Activated naive CD4-positive, alpha-beta T cell treated with anti-CD3 and anti-CD28 coated beads, Interleukin-2, amount 50 U/mL, for 24 hours (primary cell): ENCODE data around the gene IQGAP3.
"Not testable (repeated sequence)": the region's sequence is repeated elsewhere in the genome, so short reads cannot be mapped to it uniquely, and the experiment has no call there.

Experiments
- H3K27ac Mint-ChIP-seq: one replicate; pipeline ENCODE4 v1.8.0; 2021; ENCODE audit warnings: mild to moderate bottlenecking, mixed read lengths
- H3K27me3 Mint-ChIP-seq: one replicate; pipeline ENCODE4 v1.8.0; 2021; ENCODE audit warnings: mixed read lengths
- H3K36me3 Mint-ChIP-seq: one replicate; pipeline ENCODE4 v1.8.0; 2021; ENCODE audit warnings: mixed read lengths
- H3K4me1 Mint-ChIP-seq: one replicate; pipeline ENCODE4 v1.8.0; 2021; ENCODE audit warnings: mixed read lengths
- H3K4me3 Mint-ChIP-seq: one replicate; pipeline ENCODE4 v1.8.0; 2021; ENCODE audit warnings: mild to moderate bottlenecking, mixed read lengths
- H3K9me3 Mint-ChIP-seq: one replicate; pipeline ENCODE4 v1.8.0; 2021; ENCODE audit warnings: mixed read lengths

The IQGAP3 gene

GRCh38 chr1:156559797-156560385, 12.5 kb downstream of the IQGAP3 start:
- Mint-ChIP-seq H3K36me3 (no peaks in the 10 kb centered on the region), H3K27ac (no peak overlapping the region), H3K27me3 (no peaks in the 10 kb centered on the region), H3K9me3 (no peaks in the 10 kb centered on the region), H3K4me3 (no peak overlapping the region), H3K4me1 (no peaks in the 10 kb centered on the region)

DNA sequence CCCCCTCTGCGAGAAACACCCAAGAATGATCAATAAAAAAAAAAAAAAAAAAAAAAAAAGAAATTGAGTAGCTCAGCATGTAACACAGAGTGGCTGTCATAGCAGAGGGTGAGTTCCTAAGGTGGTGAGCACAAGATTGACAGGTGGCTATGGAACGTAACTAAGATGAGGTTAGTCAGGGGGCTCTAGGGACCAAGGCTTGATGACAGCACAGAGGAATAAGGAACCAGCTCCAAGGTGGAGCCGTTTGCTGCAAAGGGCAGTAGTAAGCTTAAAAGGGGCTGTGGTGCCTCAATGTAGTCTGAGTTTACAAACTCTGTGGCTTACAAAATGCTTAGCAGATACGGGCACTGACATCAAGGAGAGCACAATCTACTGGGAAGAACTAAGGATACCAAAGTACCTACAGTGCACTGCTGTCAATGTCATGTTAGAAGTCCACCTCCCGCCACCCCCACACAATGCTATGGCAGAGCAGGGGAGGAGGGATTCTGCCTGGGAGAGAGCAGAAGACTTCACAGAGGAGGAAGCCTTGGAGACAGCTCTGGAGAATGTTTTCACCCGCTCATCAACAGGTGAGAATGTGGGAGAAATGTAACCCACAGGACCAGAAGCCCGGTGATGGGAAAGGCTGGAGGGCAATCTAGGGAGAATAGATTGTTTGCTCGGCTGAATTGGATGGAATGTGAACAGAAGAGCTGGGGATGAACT, 13.1 kb downstream of the IQGAP3 start:
- H3K36me3 Mint-ChIP-seq, result no peaks in the 10 kb centered on the region
- H3K4me1 Mint-ChIP-seq, result no peaks in the 10 kb centered on the region
- no peak overlapping the region for H3K4me3 Mint-ChIP-seq
- no peak overlapping the region for H3K27ac Mint-ChIP-seq
- H3K9me3 Mint-ChIP-seq, result no peaks in the 10 kb centered on the region
- H3K27me3 Mint-ChIP-seq, result no peaks in the 10 kb centered on the region

- Mint-ChIP-seq H3K9me3 (no peaks in the 10 kb centered on the region), H3K4me1 (no peaks in the 10 kb centered on the region), H3K27me3 (no peaks in the 10 kb centered on the region), H3K36me3 (no peaks in the 10 kb centered on the region), H3K4me3 (no peak overlapping the region), H3K27ac (no peak overlapping the region)
Measured at GRCh38 chr1:156556354-156556753, 16.0 kb downstream of the IQGAP3 start.

DNA sequence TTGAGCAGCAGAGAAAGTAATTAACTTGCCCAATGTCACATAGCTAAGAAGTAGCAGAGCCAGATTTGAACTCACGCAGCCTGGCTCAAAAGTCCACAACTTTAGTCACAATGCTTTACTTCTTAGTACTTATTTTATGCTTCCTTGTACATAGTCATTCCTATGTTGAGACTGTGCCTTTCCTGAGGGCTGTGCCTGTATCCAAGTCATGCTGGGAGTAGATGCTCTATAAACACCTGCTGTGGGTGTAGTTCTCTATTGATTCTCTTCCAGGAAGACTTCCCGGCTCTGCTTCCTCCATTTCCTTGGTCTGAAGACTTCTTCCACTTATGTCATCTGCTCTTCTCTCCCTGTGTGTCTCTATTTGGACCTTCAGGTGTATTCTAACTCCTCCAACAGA, 16.6 kb downstream of the IQGAP3 start:
- Mint-ChIP-seq H3K36me3 (no peaks in the 10 kb centered on the region), H3K27me3 (no peaks in the 10 kb centered on the region), H3K27ac (no peak overlapping the region), H3K4me3 (no peak overlapping the region), H3K4me1 (no peaks in the 10 kb centered on the region), H3K9me3 (no peaks in the 10 kb centered on the region)

DNA sequence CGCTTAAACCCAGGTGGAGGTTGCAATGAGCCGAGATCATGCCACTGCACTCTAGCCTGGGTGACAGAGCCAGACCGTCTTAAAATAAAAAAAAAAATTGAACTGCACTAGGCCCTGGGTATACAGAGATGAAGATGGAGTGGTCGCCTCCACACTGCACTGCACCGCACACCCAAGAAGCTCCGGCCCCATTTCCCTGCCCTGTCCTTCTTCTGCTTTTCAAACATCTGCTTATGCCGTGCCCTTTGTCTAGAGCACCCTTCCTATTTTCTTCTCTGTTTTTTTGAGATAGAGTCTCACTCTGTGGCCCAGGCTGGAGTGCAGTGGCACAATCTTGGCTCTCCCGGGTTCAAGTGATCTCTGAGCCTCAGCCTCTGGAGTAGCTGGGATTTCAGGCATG, 17.4 kb downstream of the IQGAP3 start:
- no peaks in the 10 kb centered on the region for H3K4me1 Mint-ChIP-seq
- H3K27me3 Mint-ChIP-seq, result no peaks in the 10 kb centered on the region
- no peaks in the 10 kb centered on the region for H3K36me3 Mint-ChIP-seq
- H3K27ac Mint-ChIP-seq, result no peak overlapping the region
- no peaks in the 10 kb centered on the region for H3K9me3 Mint-ChIP-seq
- no peak overlapping the region for H3K4me3 Mint-ChIP-seq

- no peaks in the 10 kb centered on the region for H3K9me3 Mint-ChIP-seq
- H3K27ac Mint-ChIP-seq, result no peak overlapping the region
- no peak overlapping the region for H3K4me3 Mint-ChIP-seq
- no peaks in the 10 kb centered on the region for H3K36me3 Mint-ChIP-seq
- no peaks in the 10 kb centered on the region for H3K27me3 Mint-ChIP-seq
- H3K4me1 Mint-ChIP-seq, result no peaks in the 10 kb centered on the region
Measured at GRCh38 chr1:156553860-156554485, 18.4 kb downstream of the IQGAP3 start.

DNA sequence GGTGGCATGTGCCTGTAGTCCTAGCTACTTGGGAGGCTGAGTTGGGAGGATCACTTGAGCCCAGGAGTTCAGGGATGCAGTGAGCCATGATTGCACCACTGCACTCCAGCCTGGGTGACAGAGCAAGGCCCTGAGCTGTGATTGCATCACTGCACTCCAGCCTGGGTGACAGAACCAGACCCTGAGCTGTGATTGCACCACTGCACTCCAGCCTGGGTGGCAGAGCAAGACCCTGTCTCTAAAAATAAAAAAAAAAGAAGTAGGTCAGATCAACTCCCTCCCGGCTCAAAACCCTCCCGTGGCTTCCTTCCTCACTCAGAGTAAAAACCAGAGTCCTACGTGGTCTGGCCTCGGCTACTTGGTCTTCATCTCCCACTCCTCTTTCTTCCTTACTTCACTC, 19.4 kb downstream of the IQGAP3 start:
- not testable (repeated sequence) for H3K27ac Mint-ChIP-seq, H3K4me3 Mint-ChIP-seq, H3K36me3 Mint-ChIP-seq, H3K4me1 Mint-ChIP-seq, H3K9me3 Mint-ChIP-seq, H3K27me3 Mint-ChIP-seq

- no peak overlapping the region for H3K4me3 Mint-ChIP-seq
- H3K36me3 Mint-ChIP-seq, result no peaks in the 10 kb centered on the region
- no peaks in the 10 kb centered on the region for H3K9me3 Mint-ChIP-seq
- no peaks in the 10 kb centered on the region for H3K27me3 Mint-ChIP-seq
- no peak overlapping the region for H3K27ac Mint-ChIP-seq
- no peaks in the 10 kb centered on the region for H3K4me1 Mint-ChIP-seq
Measured at GRCh38 chr1:156552518-156552917, 19.8 kb downstream of the IQGAP3 start.

DNA sequence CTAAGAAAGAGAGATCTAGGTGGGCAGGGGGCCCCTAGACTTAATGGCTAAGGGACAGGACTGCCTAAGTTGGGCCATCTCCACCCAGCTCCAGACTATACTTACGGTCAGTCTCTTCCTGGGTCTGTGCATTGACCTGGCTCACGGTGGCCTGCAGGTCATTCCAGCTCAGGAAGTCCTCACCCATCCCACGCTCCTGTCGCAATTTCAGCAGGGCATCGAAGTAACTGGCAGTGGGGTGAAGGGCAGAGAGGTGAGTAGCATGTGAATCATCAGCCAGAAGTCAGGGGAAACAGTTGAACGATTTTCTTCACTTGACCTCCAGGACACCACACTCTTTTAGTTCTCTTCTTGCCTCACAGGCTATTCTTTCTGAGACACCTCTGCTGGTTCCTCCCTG, 20.5 kb downstream of the IQGAP3 start:
- Mint-ChIP-seq H3K27me3 (no peaks in the 10 kb centered on the region), H3K27ac (no peak overlapping the region), H3K9me3 (no peaks in the 10 kb centered on the region), H3K36me3 (no peaks in the 10 kb centered on the region), H3K4me1 (no peaks in the 10 kb centered on the region), H3K4me3 (no peak overlapping the region)

- H3K9me3 Mint-ChIP-seq, result no peaks in the 10 kb centered on the region
- H3K36me3 Mint-ChIP-seq, result no peaks in the 10 kb centered on the region
- H3K4me3 Mint-ChIP-seq, result no peak overlapping the region
- H3K27me3 Mint-ChIP-seq, result no peaks in the 10 kb centered on the region
- no peak overlapping the region for H3K27ac Mint-ChIP-seq
- H3K4me1 Mint-ChIP-seq, result no peaks in the 10 kb centered on the region
Measured at GRCh38 chr1:156551066-156551643, 21.2 kb downstream of the IQGAP3 start.

GRCh38 chr1:156550346-156550745, 22.0 kb downstream of the IQGAP3 start:
- Mint-ChIP-seq H3K27me3 (no peaks in the 10 kb centered on the region), H3K27ac (no peak overlapping the region), H3K4me3 (no peak overlapping the region), H3K9me3 (no peaks in the 10 kb centered on the region), H3K4me1 (no peaks in the 10 kb centered on the region), H3K36me3 (no peaks in the 10 kb centered on the region)

- H3K4me3 Mint-ChIP-seq, result no peak overlapping the region
- H3K9me3 Mint-ChIP-seq, result no peaks in the 10 kb centered on the region
- no peaks in the 10 kb centered on the region for H3K4me1 Mint-ChIP-seq
- H3K27me3 Mint-ChIP-seq, result no peaks in the 10 kb centered on the region
- no peak overlapping the region for H3K27ac Mint-ChIP-seq
- H3K36me3 Mint-ChIP-seq, result no peaks in the 10 kb centered on the region
Measured at GRCh38 chr1:156549831-156550230, 22.5 kb downstream of the IQGAP3 start.

DNA sequence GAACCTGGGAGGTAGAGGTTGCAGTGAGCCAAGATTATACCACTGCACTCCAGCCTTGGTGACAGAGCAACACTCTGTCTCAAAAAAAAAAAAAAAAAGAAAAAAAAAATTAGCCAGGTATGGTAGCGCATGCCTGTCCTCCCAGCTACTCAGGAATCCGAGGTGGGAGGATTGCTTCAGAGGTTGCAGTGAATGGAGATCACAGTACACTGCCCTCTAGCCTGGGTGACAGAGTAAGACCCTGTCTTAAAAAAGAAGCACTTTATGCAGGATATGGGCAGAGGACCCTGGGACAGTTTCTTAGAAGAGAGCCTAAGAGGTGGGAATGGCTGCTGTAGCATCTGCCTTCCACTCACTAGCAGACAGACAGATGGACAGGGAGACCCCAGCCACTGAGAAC, 23.0 kb downstream of the IQGAP3 start:
- H3K9me3 Mint-ChIP-seq, result no peaks in the 10 kb centered on the region

GRCh38 chr1:156547982-156548381, 24.4 kb downstream of the IQGAP3 start:
- Mint-ChIP-seq H3K27ac (no peak overlapping the region), H3K4me3 (no peak overlapping the region), H3K4me1 (no peaks in the 10 kb centered on the region), H3K9me3 (no peaks in the 10 kb centered on the region), H3K27me3 (no peaks in the 10 kb centered on the region), H3K36me3 (no peaks in the 10 kb centered on the region)

More for the DNA sequence above, 23.0 kb downstream of the IQGAP3 start:
- no peak overlapping the region for H3K4me3 Mint-ChIP-seq
- no peak overlapping the region for H3K27ac Mint-ChIP-seq
- H3K27me3 Mint-ChIP-seq, result no peaks in the 10 kb centered on the region
- H3K4me1 Mint-ChIP-seq, result no peaks in the 10 kb centered on the region
- H3K36me3 Mint-ChIP-seq, result no peaks in the 10 kb centered on the region

DNA sequence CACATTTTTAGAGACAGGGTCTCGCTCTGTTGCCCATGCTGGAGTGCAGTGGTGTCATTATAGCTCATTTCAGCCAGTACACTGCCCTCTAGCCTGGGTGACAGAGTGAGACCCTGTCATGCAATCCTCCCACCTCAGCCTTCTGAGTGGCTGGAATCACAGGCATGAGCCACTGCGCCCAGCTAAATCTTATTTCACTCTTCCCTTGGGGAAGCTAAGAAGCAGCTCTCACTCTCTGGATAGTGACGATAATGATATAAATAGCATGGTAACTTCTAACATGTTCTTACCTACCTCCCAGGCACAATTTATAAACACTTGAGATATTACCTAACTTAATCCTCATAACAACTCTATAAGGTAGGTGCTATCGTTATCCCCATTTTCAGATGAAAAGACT, 24.9 kb downstream of the IQGAP3 start:
- no peaks in the 10 kb centered on the region for H3K36me3 Mint-ChIP-seq
- no peak overlapping the region for H3K27ac Mint-ChIP-seq
- H3K4me1 Mint-ChIP-seq, result no peaks in the 10 kb centered on the region
- H3K9me3 Mint-ChIP-seq, result no peaks in the 10 kb centered on the region
- H3K4me3 Mint-ChIP-seq, result no peak overlapping the region
- no peaks in the 10 kb centered on the region for H3K27me3 Mint-ChIP-seq

DNA sequence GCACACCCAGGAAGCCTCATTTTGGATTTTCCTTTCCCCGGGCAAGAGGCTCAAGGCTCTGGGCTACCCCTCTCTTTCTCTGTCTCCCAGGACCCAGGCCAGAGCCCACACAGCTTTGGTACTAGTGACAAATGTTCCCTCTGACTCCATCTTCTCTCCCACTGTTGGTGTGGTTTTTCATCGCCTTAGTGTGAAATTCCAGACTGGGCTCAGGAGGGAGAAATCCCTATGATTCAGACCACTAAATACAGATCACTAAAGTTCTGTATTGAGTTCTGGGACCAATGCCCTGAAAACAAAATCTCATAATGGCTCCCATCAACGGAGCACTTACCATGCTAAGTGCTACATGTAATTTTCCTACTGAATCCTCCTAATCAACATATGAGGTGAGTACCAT, 26.1 kb downstream of the IQGAP3 start:
- H3K27ac Mint-ChIP-seq, result no peak overlapping the region
- no peaks in the 10 kb centered on the region for H3K36me3 Mint-ChIP-seq
- no peaks in the 10 kb centered on the region for H3K9me3 Mint-ChIP-seq
- no peak overlapping the region for H3K4me3 Mint-ChIP-seq
- H3K4me1 Mint-ChIP-seq, result no peaks in the 10 kb centered on the region
- H3K27me3 Mint-ChIP-seq, result no peaks in the 10 kb centered on the region
